K562 (cell line): ENCODE measurements around the gene KMT2A. TPM values are rescaled to one million over a fixed set of nuclear protein-coding genes. Genes with fewer than 3 reads are reported as not detected.
A peak's percentile ranks its signal among the peaks of the same experiment; 100 is the strongest.

Experiments used
- CBFA2T3 ChIP-seq: fragments of 450-650 bp; IDR thresholded peaks from 2 replicates; pipeline ENCODE4 v1.6.1; 2017
- CREB3 ChIP-seq: fragments of 450-650 bp; conservative IDR thresholded peaks from 2 replicates; pipeline ENCODE4 v1.6.1; 2016; ENCODE audit warnings: missing genetic modification characterization, low read depth, mild to moderate bottlenecking, missing compliant biosample characterization, moderate library complexity
- CREM ChIP-seq: IDR thresholded peaks from 2 replicates; pipeline ENCODE4 v1.6.1; 2014; ENCODE audit warnings: antibody characterized with exemption, low read depth
- E2F3 ChIP-seq: fragments of 250-450 bp; sonication (Bioruptor Pico); IDR thresholded peaks from 2 replicates; pipeline ENCODE4 v1.4.0; 2020; ENCODE audit warnings: mild to moderate bottlenecking
- EHMT2 ChIP-seq: fragments of 450-650 bp; IDR thresholded peaks from 2 replicates; pipeline ENCODE4 v1.6.1; 2018; ENCODE audit warnings: antibody characterized with exemption
- ETS1 ChIP-seq: conservative IDR thresholded peaks from 2 replicates; pipeline ENCODE4 v1.6.1; 2011; ENCODE audit warnings: low read depth, mild to moderate bottlenecking, low read length; ENCODE audit not compliant: control insufficient read depth
- FOS ChIP-seq: IDR thresholded peaks from 3 replicates; pipeline ENCODE4 v1.6.1; 2011; ENCODE audit not compliant: insufficient read length; ENCODE audit errors: extremely low read depth
- GABPB2 ChIP-seq: fragments of 250-450 bp; sonication (Bioruptor Pico); conservative IDR thresholded peaks from 2 replicates; pipeline ENCODE4 v1.5.1; 2021; ENCODE audit warnings: mild to moderate bottlenecking
- GATAD2B ChIP-seq: fragments of 450-650 bp; IDR thresholded peaks from 2 replicates; pipeline ENCODE4 v1.6.1; 2017; ENCODE audit warnings: mild to moderate bottlenecking, borderline replicate concordance
- KAT7 ChIP-seq: sonication (generic); formaldehyde crosslinking; IDR thresholded peaks from 2 replicates; pipeline ENCODE4 v1.8.0; 2022; ENCODE audit warnings: missing genetic modification reagents, mild to moderate bottlenecking, borderline replicate concordance
- MCM3 ChIP-seq: fragments of 450-650 bp; IDR thresholded peaks from 2 replicates; pipeline ENCODE4 v1.6.1; 2016
- MLX ChIP-seq, 2 experiments: fragments of 450-650 bp in 1 of 2; sonication (generic) in 1 of 2; formaldehyde crosslinking; conservative IDR thresholded peaks; 2 replicates each; pipeline versions ENCODE4 v1.4.0 to v1.8.1; 2020 to 2022; ENCODE audit warnings: mild to moderate bottlenecking in 1 of 2, missing genetic modification reagents in 1 of 2
- MXI1 ChIP-seq: IDR thresholded peaks from 2 replicates; pipeline ENCODE4 v1.6.1; 2011; ENCODE audit warnings: low read depth, mild to moderate bottlenecking, improper control_type of control experiment, low read length
- MYBL2 ChIP-seq, 2 experiments: fragments of 450-650 bp in 1 of 2; sonication (generic) in 1 of 2; formaldehyde crosslinking in 1 of 2; IDR thresholded peaks; 2 replicates each; pipeline versions ENCODE4 v1.6.1 to v1.8.1; 2017 to 2022; ENCODE audit warnings: borderline replicate concordance in 1 of 2, inconsistent platforms in 1 of 2, low read depth in 1 of 2, mild to moderate bottlenecking in 1 of 2, missing genetic modification reagents in 1 of 2, moderate library complexity in 1 of 2
- NCOA1 ChIP-seq: fragments of 450-650 bp; IDR thresholded peaks from 2 replicates; pipeline ENCODE4 v1.6.1; 2016; ENCODE audit warnings: low read depth
- NFXL1 ChIP-seq: fragments of 450-650 bp; formaldehyde crosslinking; IDR thresholded peaks from 2 replicates; pipeline ENCODE4 v1.4.0; 2021; ENCODE audit warnings: mild to moderate bottlenecking
- NR4A1 ChIP-seq, 2 experiments: fragments of 250-450 bp in 1 of 2; fragments of 450-650 bp in 1 of 2; sonication (Bioruptor Pico) in 1 of 2; IDR thresholded peaks; 2 replicates each; pipeline versions ENCODE4 v1.4.0 to v1.6.1; 2016 to 2020; ENCODE audit warnings: mild to moderate bottlenecking in 2 of 2, missing compliant biosample characterization in 1 of 2, missing genetic modification characterization in 1 of 2, moderate library complexity in 1 of 2
- RHOXF2B ChIP-seq: fragments of 250-450 bp; sonication (Bioruptor Pico); conservative IDR thresholded peaks from 2 replicates; pipeline ENCODE4 v1.5.1; 2021
- SIRT6 ChIP-seq: IDR thresholded peaks from one replicate; pipeline ENCODE4 v1.6.1; 2012; ENCODE audit warnings: low read depth, mild to moderate bottlenecking, control low read depth, inconsistent platforms, low read length, moderate library complexity
- TAF9B ChIP-seq: fragments of 450-650 bp; IDR thresholded peaks from 2 replicates; pipeline ENCODE4 v1.6.1; 2018; ENCODE audit warnings: mild to moderate bottlenecking; ENCODE audit not compliant: partially characterized antibody
- ZBTB7A ChIP-seq: IDR thresholded peaks from 2 replicates; pipeline ENCODE4 v1.6.1; 2011; ENCODE audit warnings: low read depth, mild to moderate bottlenecking, low read length, moderate library complexity, borderline replicate concordance; ENCODE audit not compliant: control insufficient read depth
- ZNF253 ChIP-seq: fragments of 250-450 bp; sonication (Bioruptor Pico); conservative IDR thresholded peaks from 2 replicates; pipeline ENCODE4 v1.6.1; 2021; ENCODE audit warnings: mild to moderate bottlenecking
- ZNF324 ChIP-seq: fragments of 250-450 bp; sonication (Bioruptor Pico); IDR thresholded peaks from 2 replicates; pipeline ENCODE4 v1.4.0; 2020; ENCODE audit warnings: mild to moderate bottlenecking
- ZNF696 ChIP-seq: fragments of 250-450 bp; sonication (Bioruptor Pico); conservative IDR thresholded peaks from 2 replicates; pipeline ENCODE4 v1.4.0; 2020; ENCODE audit warnings: mild to moderate bottlenecking, moderate library complexity
- ZNF830 ChIP-seq: fragments of 250-450 bp; sonication (Bioruptor Pico); IDR thresholded peaks from 2 replicates; pipeline ENCODE4 v1.5.0; 2021; ENCODE audit warnings: mild to moderate bottlenecking
- ZSCAN32 ChIP-seq: fragments of 450-650 bp; formaldehyde crosslinking; IDR thresholded peaks from 2 replicates; pipeline ENCODE4 v1.4.0; 2020; ENCODE audit warnings: mild to moderate bottlenecking, moderate library complexity
- polyA plus RNA-seq, 8 experiments: library from polyadenylated mRNA; depleted of rRNA in 4 of 8; stranded (reverse) in 5 of 8; unstranded in 3 of 8; fragments of >200 nt; fragmentation: Nextera tagmentation in 2 of 8; fragmentation: Illumina TruSeq in 1 of 8; extraction: Ambion mirVana in 2 of 8; extraction: Trizol in 1 of 8; gene quantifications; 2 replicates each; pipeline versions ENCODE4 v1.2.1 to v1.2.3, GENCODE V29; 2011 to 2014; ENCODE audit warnings: inconsistent platforms in 1 of 8, missing spikeins in 1 of 8
- total RNA-seq, 7 experiments: library from RNA; depleted of rRNA in 6 of 7; stranded (reverse); fragments of >200 nt in 6 of 7; fragmentation: Illumina TruSeq in 2 of 7; extraction: Trizol in 2 of 7; gene quantifications; 2 replicates each; pipeline versions ENCODE4 v1.2.1 to v1.2.3, GENCODE V29; 2011 to 2021; ENCODE audit warnings: low replicate concordance in 1 of 7

Gene KMT2A
- total and polyA plus RNA-seq, 9 of the 15 experiments (the other 6 are each of a cell fraction or from before 2014, with no cell fraction given) = 9.6 to 59.9 (median 32.6) TPM

- no peak for TF ChIP-seq MYBL2 (IDR thresholded peaks at IDR 0.05; ENCODE audit: low read depth)
- no peak for TF ChIP-seq MYBL2 (CRISPR knock-in tag; IDR thresholded peaks at IDR 0.05; ENCODE audit: borderline replicate concordance)
- no peak for TF ChIP-seq NFXL1 (CRISPR knock-in tag)
- TF ChIP-seq FOS = no peak
- no peak for TF ChIP-seq ZNF324
- 0 out of 2 replicates have a peak, but pooled peaks have one; percentile 32 for TF ChIP-seq CREM
- TF ChIP-seq ETS1 = no peak; the same call in none of the 2 replicates
- TF ChIP-seq GABPB2 (CRISPR knock-in tag) = no peak
- TF ChIP-seq MCM3 = no peak
- TF ChIP-seq ZNF696 = no peak
- TF ChIP-seq CBFA2T3 = peak; percentile 92
- TF ChIP-seq TAF9B = no peak
- TF ChIP-seq ZNF830 (CRISPR knock-in tag) = no peak
- 0 out of 2 replicates have a peak, but pooled peaks have one; percentile 10 for TF ChIP-seq ZBTB7A
- TF ChIP-seq ZSCAN32 = no peak
- no peak for TF ChIP-seq NR4A1 (CRISPR knock-in tag; IDR thresholded peaks at IDR 0.05)
- no peak for TF ChIP-seq NR4A1 (tag; IDR thresholded peaks at IDR 0.05)
- TF ChIP-seq MXI1 = 0 out of 2 replicates have a peak, but pooled peaks have one; percentile 11
- TF ChIP-seq MLX (CRISPR knock-in tag; conservative IDR thresholded peaks at IDR 0.05) = no peak
- TF ChIP-seq ZNF253 (CRISPR knock-in tag) = no peak
- 0 out of 2 replicates have a peak, but pooled peaks have one; percentile 39 for TF ChIP-seq NCOA1
- no peak for TF ChIP-seq RHOXF2B (CRISPR knock-in tag)
- TF ChIP-seq E2F3 (CRISPR knock-in tag) = no peak
- TF ChIP-seq CREB3 (tag) = no peak
- TF ChIP-seq GATAD2B = no peak
- no peak for TF ChIP-seq KAT7
- TF ChIP-seq EHMT2 = peak; percentile 24; the same call in 1 of the 2 replicates
- TF ChIP-seq SIRT6 = no peak
These were observed 1.2 kb downstream of the KMT2A start (continued) for GRCh38 chr11:118437208-118438125.
